Lung (tissue), 12 donors: ENCODE data around the gene PLA2G2D. TPM values are rescaled to one million over a fixed set of nuclear protein-coding genes. Genes with fewer than 3 reads are reported as not detected.

Source experiments
- ATAC-seq: fragments of 200-7000 bp; cut with Tn5 transposase; one replicate; pipeline ENCODE4 v1.9.1; 2020; ENCODE audit warnings: moderate number of reproducible peaks; ENCODE audit not compliant: insufficient read depth, low FRiP score
- DNase-seq, 3 donors: peaks; one replicate each; pipeline ENCODE4 v3.0.0-alpha.2; 2013 to 2017
- H3K27ac ChIP-seq, 2 donors: one replicate each; pipeline ENCODE4 v1.5.1; 2013; ENCODE audit warnings: mild to moderate bottlenecking in 2 of 2, moderate library complexity in 2 of 2, control low read depth in 1 of 2, inconsistent platforms in 1 of 2, low read depth in 1 of 2, low read length in 1 of 2
- H3K27me3 ChIP-seq, 3 donors: one replicate each; pipeline ENCODE4 v1.5.1; 2013; ENCODE audit warnings: low read length in 2 of 3; ENCODE audit not compliant: control insufficient read depth in 3 of 3, insufficient read depth in 3 of 3
- H3K36me3 ChIP-seq, 4 donors: one replicate each; pipeline ENCODE4 v1.5.1; 2013; ENCODE audit warnings: low read length in 4 of 4, mild to moderate bottlenecking in 1 of 4, moderate library complexity in 1 of 4; ENCODE audit not compliant: control insufficient read depth in 4 of 4, insufficient read depth in 4 of 4
- H3K4me1 ChIP-seq, 5 donors: one replicate each; pipeline ENCODE4 v1.5.1; 2013; ENCODE audit warnings: low read length in 5 of 5, mild to moderate bottlenecking in 2 of 5, moderate library complexity in 1 of 5; ENCODE audit not compliant: control insufficient read depth in 5 of 5, insufficient read depth in 5 of 5
- H3K4me3 ChIP-seq: one replicate; pipeline ENCODE4 v1.5.1; 2013; ENCODE audit warnings: mild to moderate bottlenecking, control low read depth, moderate library complexity
- H3K9ac ChIP-seq, 2 donors: one replicate each; pipeline ENCODE4 v1.5.1; 2013; ENCODE audit warnings: low read length in 2 of 2, control low read depth in 1 of 2; ENCODE audit not compliant: insufficient read depth in 1 of 2
- H3K9me3 ChIP-seq, 4 donors: one replicate each; pipeline ENCODE4 v1.5.1; 2013; ENCODE audit warnings: low read length in 3 of 4, mild to moderate bottlenecking in 1 of 4, moderate library complexity in 1 of 4; ENCODE audit not compliant: control insufficient read depth in 4 of 4, insufficient read depth in 3 of 4
- WGBS, 2 donors: extraction: QIAGEN DNeasy Blood & Tissue Kit; methylation state at CpG; one replicate each; pipeline ENCODE4 v1.1.7; 2013; 5-methylcytosine and 5-hydroxymethylcytosine counted together
- polyA plus RNA-seq, 2 donors: library from polyadenylated mRNA; stranded (reverse); fragments of 200-250 nt; gene quantifications; one replicate each; pipeline ENCODE4 v1.2.1, GENCODE V29; 2013
- total RNA-seq, 2 donors: library from RNA; depleted of rRNA in 1 of 2; stranded (reverse); fragments of >200 nt in 1 of 2; gene quantifications; one replicate each; pipeline ENCODE4 v1.2.1, GENCODE V29; 2014 to 2021
- TF ChIP-seq, protein P1 (sequence below): IDR thresholded peaks from 2 replicates; pipeline ENCODE4 v1.5.1; 2012; ENCODE audit warnings: mild to moderate bottlenecking; ENCODE audit errors: control extremely low read depth, extremely low read depth
- donor health status: control.
- donor health status: control.
- donor health status: Bipolar disorder and iron deficiency.
- donor health status: healthy.
- donor health status: DM: yes; HTN: yes; CAD: no.

The PLA2G2D gene
- total and polyA plus RNA-seq, 4 donors = 0.06 to 0.57 (median 0.06) TPM; not detected in 1

DNA sequence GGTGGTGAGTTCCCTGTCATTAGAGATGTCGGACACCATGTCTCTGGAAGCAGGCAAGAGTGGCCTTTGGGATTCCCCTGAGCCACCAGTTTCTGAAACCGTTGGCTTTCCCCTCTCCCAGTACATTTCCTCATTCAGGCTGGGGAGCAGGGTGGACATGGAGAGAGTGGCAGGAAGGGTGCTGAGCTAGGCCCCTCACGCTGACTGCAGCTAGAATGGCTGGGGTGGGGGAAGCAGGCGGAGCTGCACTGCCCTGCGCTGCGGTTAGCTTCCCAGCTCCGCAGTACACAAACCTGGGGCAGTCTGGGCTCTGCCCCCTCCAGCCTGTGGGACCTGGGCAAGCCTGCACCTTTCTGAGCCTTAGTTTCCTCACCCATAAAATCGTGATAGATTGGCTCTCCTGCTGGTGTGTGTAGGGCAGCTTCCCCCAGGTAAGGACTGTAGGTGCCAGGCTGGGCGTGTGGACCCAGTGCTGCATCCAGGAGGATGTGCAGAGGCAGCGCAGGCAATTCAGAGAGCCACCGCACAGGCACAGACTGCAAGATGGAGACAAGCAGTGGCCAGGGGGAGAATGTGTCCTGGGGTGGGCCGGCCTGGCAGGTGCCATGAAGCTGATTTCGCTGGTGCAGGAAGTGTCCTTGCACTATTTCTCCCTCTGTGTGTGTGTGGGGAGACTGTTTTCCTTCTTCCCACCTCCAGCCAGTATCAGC is 22.8 kb upstream of the PLA2G2D start:
- DNase-seq (no peak), ATAC-seq (no peak)
- 85 to 90% methylated on average over 13 of the region's 13 CpGs for WGBS, 2 donors

DNA sequence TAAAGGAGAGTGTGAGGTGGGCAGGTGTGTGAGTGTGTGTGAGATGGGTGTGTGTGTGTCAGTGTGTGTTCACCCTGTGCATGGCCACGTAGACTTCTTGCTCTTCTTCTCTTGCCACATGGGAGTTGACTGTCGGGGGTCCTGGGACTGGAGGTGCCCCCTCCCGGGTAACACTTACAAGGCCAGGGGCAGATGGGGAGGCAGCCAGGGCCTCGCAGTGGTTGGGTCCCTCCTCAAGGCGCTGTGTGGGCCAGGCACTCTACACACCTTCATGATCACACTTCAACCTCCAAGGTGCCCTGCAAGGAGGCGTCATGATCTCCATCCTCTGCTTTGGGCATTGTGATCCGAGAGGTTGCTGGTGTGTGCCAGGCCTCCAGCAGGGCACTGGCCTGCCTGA is 22.1 kb upstream of the PLA2G2D start:
- no peaks in the 10 kb centered on the region for H3K27me3 ChIP-seq
- DNase-seq = no peak
- TF ChIP-seq, protein P1, sequence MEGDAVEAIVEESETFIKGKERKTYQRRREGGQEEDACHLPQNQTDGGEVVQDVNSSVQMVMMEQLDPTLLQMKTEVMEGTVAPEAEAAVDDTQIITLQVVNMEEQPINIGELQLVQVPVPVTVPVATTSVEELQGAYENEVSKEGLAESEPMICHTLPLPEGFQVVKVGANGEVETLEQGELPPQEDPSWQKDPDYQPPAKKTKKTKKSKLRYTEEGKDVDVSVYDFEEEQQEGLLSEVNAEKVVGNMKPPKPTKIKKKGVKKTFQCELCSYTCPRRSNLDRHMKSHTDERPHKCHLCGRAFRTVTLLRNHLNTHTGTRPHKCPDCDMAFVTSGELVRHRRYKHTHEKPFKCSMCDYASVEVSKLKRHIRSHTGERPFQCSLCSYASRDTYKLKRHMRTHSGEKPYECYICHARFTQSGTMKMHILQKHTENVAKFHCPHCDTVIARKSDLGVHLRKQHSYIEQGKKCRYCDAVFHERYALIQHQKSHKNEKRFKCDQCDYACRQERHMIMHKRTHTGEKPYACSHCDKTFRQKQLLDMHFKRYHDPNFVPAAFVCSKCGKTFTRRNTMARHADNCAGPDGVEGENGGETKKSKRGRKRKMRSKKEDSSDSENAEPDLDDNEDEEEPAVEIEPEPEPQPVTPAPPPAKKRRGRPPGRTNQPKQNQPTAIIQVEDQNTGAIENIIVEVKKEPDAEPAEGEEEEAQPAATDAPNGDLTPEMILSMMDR = no peak
- H3K27ac ChIP-seq = no peak overlapping the region
- no peak for ATAC-seq
- no peaks in the 10 kb centered on the region for H3K36me3 ChIP-seq
- WGBS, 2 donors = 90 to 98% methylated on average over 6 to 7 of the region's 7 CpGs
- no peaks in the 10 kb centered on the region for H3K9me3 ChIP-seq
- no peak overlapping the region for H3K9ac ChIP-seq
- H3K4me3 ChIP-seq = no peak overlapping the region
- H3K4me1 ChIP-seq = peaks cover 0 to 10% (median 0%) of the 10 kb centered on the region in 5 donors

More for the DNA sequence above, 22.8 kb upstream of the PLA2G2D start:
- Histone ChIP-seq H3K9me3 (no peaks in the 10 kb centered on the region), H3K9ac (no peak overlapping the region), H3K36me3 (no peaks in the 10 kb centered on the region), H3K4me1 (peaks cover 0 to 7% (median 0%) of the 10 kb centered on the region in 5 donors), H3K4me3 (no peak overlapping the region), H3K27me3 (no peaks in the 10 kb centered on the region), H3K27ac (no peak overlapping the region)
- TF ChIP-seq, protein P1 = no peak

DNA sequence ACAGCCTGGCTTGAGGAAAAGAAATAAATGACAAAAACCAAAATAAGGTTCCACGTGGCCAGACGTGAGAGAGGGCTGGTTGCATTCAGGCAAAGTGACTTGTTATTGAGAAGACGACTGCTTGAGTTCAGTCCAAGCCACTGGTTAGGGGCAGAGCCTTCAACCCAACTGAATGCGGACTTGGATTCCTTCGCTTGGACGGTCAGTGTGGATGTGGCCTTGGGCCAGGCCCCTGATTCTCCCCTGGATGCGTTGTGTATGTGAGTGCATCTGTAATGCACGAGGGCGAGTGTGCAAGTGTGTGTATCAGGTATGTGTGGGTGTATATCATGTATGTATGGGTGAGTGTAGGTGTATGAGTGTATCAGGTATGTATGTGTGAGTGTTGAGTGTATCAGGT is 21.7 kb upstream of the PLA2G2D start:
- WGBS, 2 donors = 86 to 91% methylated on average over 9 of the region's 9 CpGs
- no peak for ATAC-seq

More for the DNA sequence above, 21.7 kb upstream of the PLA2G2D start:
- Histone ChIP-seq H3K9me3 (no peaks in the 10 kb centered on the region), H3K4me1 (peaks cover 0 to 10% (median 0%) of the 10 kb centered on the region in 5 donors), H3K36me3 (no peaks in the 10 kb centered on the region), H3K27me3 (no peaks in the 10 kb centered on the region), H3K4me3 (no peak overlapping the region), H3K9ac (no peak overlapping the region), H3K27ac (no peak overlapping the region)
- DNase-seq = no peak
- TF ChIP-seq, protein P1 = no peak
